Esophagus squamous epithelium (tissue), 5 donors: ENCODE measurements around the gene PTPRN2. TPM values are rescaled to one million over a fixed set of nuclear protein-coding genes. Genes with fewer than 3 reads are reported as not detected.

Experiments used
- DNase-seq: peaks from one replicate; lab custom pipeline; 2025; lab: John Stamatoyannopoulos, UW
- H3K27ac ChIP-seq, 4 donors: fragments of 200-600 bp; sonication (generic); one replicate each; pipeline ENCODE4 v1.5.1; 2016 to 2019; ENCODE audit warnings: mild to moderate bottlenecking in 1 of 4
- H3K27me3 ChIP-seq, 4 donors: fragments of 200-600 bp; sonication (generic); 1 replicate in 3 of 4; 2 replicates in 1 of 4; pipeline versions ENCODE4 v1.5.1 to v1.6.0; 2017 to 2021; ENCODE audit warnings: antibody characterized with exemption in 1 of 4
- H3K36me3 ChIP-seq, 3 donors: fragments of 200-600 bp; sonication (generic); one replicate each; pipeline ENCODE4 v1.5.1; 2016 to 2019
- H3K4me1 ChIP-seq, 3 donors: fragments of 200-600 bp; sonication (generic); one replicate each; pipeline ENCODE4 v1.5.1; 2017 to 2019
- H3K4me3 ChIP-seq, 4 donors: fragments of 200-600 bp; sonication (generic); 1 replicate in 3 of 4; 2 replicates in 1 of 4; pipeline ENCODE4 v1.5.1; 2016 to 2019; ENCODE audit warnings: mild to moderate bottlenecking in 2 of 4, moderate library complexity in 1 of 4
- H3K9me3 ChIP-seq, 3 donors: fragments of 200-600 bp; sonication (generic); one replicate each; pipeline ENCODE4 v1.5.1; 2016 to 2019
- CTCF ChIP-seq, 6 experiments: fragments of 450-650 bp in 4 of 6; fragments of 200-600 bp in 2 of 6; sonication (generic) in 2 of 6; IDR thresholded peaks; one replicate each; pipeline ENCODE4 v1.5.1; 2016 to 2019; ENCODE audit warnings: antibody characterized with exemption in 6 of 6, mild to moderate bottlenecking in 4 of 6, moderate library complexity in 4 of 6
- POLR2A ChIP-seq, 4 donors: fragments of 450-650 bp; IDR thresholded peaks; one replicate each; pipeline ENCODE4 v1.6.1; 2017; ENCODE audit warnings: antibody characterized with exemption in 4 of 4, mild to moderate bottlenecking in 4 of 4, moderate library complexity in 3 of 4
- WGBS, 2 donors: methylation state at CpG; one replicate each; pipeline ENCODE4 v1.1.5; 2018; 5-methylcytosine and 5-hydroxymethylcytosine counted together
- intact Hi-C: fragments of 100-400 bp; cut with DNase I; formaldehyde crosslinking; loops from one replicate; pipeline ENCODE4 v1.15.0; 2022
- total RNA-seq, 4 donors: library from RNA; depleted of rRNA; stranded (reverse); fragments of >200 nt; gene quantifications; one replicate each; pipeline ENCODE4 v1.1.0, GENCODE V29; 2016
- donor health status: DM: yes; HTN: yes; CAD: no.

Gene PTPRN2
- total RNA-seq, 4 donors from 2014 or later: 0.38 to 2.7 (median 1.0) TPM

- H3K36me3 ChIP-seq: no peaks in the 10 kb centered on the region
- no peak for DNase-seq
- H3K9me3 ChIP-seq: peaks cover 0 to 26% (median 3%) of the 10 kb centered on the region in 3 donors
- no peak overlapping the region for H3K4me3 ChIP-seq
- no peaks in the 10 kb centered on the region for H3K27me3 ChIP-seq
- no peaks in the 10 kb centered on the region for H3K4me1 ChIP-seq
- intact Hi-C loops: no loop called here
- H3K27ac ChIP-seq: no peak overlapping the region
- 77 to 83% methylated on average over 1 to 5 of the region's 28 CpGs for WGBS, 2 donors
- TF ChIP-seq POLR2A (IDR thresholded peaks at IDR 0.05) (no peak), CTCF (IDR thresholded peaks at IDR 0.05) (no peak)
Observed at GRCh38 chr7:158192184-158192835, 395.3 kb downstream of the PTPRN2 start.

GRCh38 chr7:158191671-158192070 is 396.0 kb downstream of the PTPRN2 start:
- Histone ChIP-seq H3K27me3 (no peaks in the 10 kb centered on the region), H3K36me3 (no peaks in the 10 kb centered on the region), H3K27ac (no peak overlapping the region), H3K9me3 (peaks cover 0 to 26% (median 3%) of the 10 kb centered on the region in 3 donors), H3K4me3 (no peak overlapping the region), H3K4me1 (no peaks in the 10 kb centered on the region)
- 89 to 100% methylated on average over 5 of the region's 8 CpGs for WGBS, 2 donors
- DNase-seq: no peak
- no peak for TF ChIP-seq POLR2A (IDR thresholded peaks at IDR 0.05)
- no peak for TF ChIP-seq CTCF (IDR thresholded peaks at IDR 0.05)
- intact Hi-C loops: no loop called here

GRCh38 chr7:158190756-158191155 is 396.9 kb downstream of the PTPRN2 start:
- intact Hi-C loops: no loop called here
- 79 to 80% methylated on average over 6 to 7 of the region's 11 CpGs for WGBS, 2 donors

GRCh38 chr7:158188676-158189075 is 398.9 kb downstream of the PTPRN2 start:
- Histone ChIP-seq H3K9me3 (no peaks in the 10 kb centered on the region), H3K4me1 (no peaks in the 10 kb centered on the region), H3K4me3 (no peak overlapping the region), H3K36me3 (no peaks in the 10 kb centered on the region), H3K27me3 (no peaks in the 10 kb centered on the region), H3K27ac (no peak overlapping the region)
- no peak for DNase-seq
- TF ChIP-seq POLR2A (IDR thresholded peaks at IDR 0.05): no peak
- no peak for TF ChIP-seq CTCF (IDR thresholded peaks at IDR 0.05)
- intact Hi-C loops: no loop called here
- WGBS, 2 donors: 76 to 80% methylated on average over 1 to 2 of the region's 15 CpGs

More at GRCh38 chr7:158190756-158191155, 396.9 kb downstream of the PTPRN2 start:
- peaks cover 0 to 17% (median 3%) of the 10 kb centered on the region in 3 donors for H3K9me3 ChIP-seq
- H3K36me3 ChIP-seq: no peaks in the 10 kb centered on the region
- H3K27me3 ChIP-seq: no peaks in the 10 kb centered on the region
- H3K27ac ChIP-seq: no peak overlapping the region
- H3K4me1 ChIP-seq: no peaks in the 10 kb centered on the region
- DNase-seq: no peak
- no peak for TF ChIP-seq CTCF (IDR thresholded peaks at IDR 0.05)
- TF ChIP-seq POLR2A (IDR thresholded peaks at IDR 0.05): no peak
- no peak overlapping the region for H3K4me3 ChIP-seq

- no peak for TF ChIP-seq CTCF (IDR thresholded peaks at IDR 0.05)
- TF ChIP-seq POLR2A (IDR thresholded peaks at IDR 0.05): no peak
- H3K4me3 ChIP-seq: no peak overlapping the region
- no peaks in the 10 kb centered on the region for H3K4me1 ChIP-seq
- WGBS, 2 donors: 66 to 76% methylated on average over 5 to 7 of the region's 7 CpGs
- H3K27me3 ChIP-seq: no peaks in the 10 kb centered on the region
- no peaks in the 10 kb centered on the region for H3K36me3 ChIP-seq
- H3K9me3 ChIP-seq: peaks cover 0 to 8% (median 4%) of the 10 kb centered on the region in 3 donors
- no peak overlapping the region for H3K27ac ChIP-seq
- DNase-seq: no peak
- intact Hi-C loops: no loop called here
Observed at GRCh38 chr7:158187694-158187994, 400.0 kb downstream of the PTPRN2 start.
